K562 treated with DMSO at 1 percent for 4 hours (cell line): ENCODE results near the gene C6orf89. TPM values are rescaled to one million over a fixed set of nuclear protein-coding genes. Genes with fewer than 3 reads are reported as not detected.

Experiments used
- total RNA-seq: library from RNA; unstranded; fragments of 300-600 nt; gene quantifications from 2 replicates; pipeline ENCODE4 v1.2.3, GENCODE V29; 2022; ENCODE audit not compliant: insufficient read depth

C6orf89 gene
- total RNA-seq: 51.7 and 52.3 TPM in 2 replicates

GRCh38 chr6:36885461-36886401 is at the start of gene C6orf89:
Gene C6orf89 (plus strand): TSS chr6:36885952. CDS start chr6:36899445, 13,493 bp downstream.

GRCh38 chr6:36838896-36839748 is 46.6 kb upstream of the C6orf89 start, which contains the start of gene CPNE5:
Gene CPNE5 (minus strand): TSS chr6:36839444. CDS start chr6:36839377, 67 bp downstream.

GRCh38 chr6:36874443-36875249 is 11.1 kb upstream of the C6orf89 start, which contains the start of gene PPIL1:
Gene PPIL1 (minus strand): TSS chr6:36874803. CDS start chr6:36874772, 31 bp downstream.

GRCh38 chr6:36954262-36954931 is 68.6 kb downstream of the C6orf89 start, which contains the start of gene PI16:
Gene PI16 (plus strand): TSS chr6:36954738. CDS start chr6:36954761, 23 bp downstream.

Other genes starting within 250 kb of the C6orf89 start
- 13.8 and 18.0 TPM in 2 replicates for gene CDKN1A, start 207.2 kb upstream of the C6orf89 start, total RNA-seq
- gene RAB44, start 188.1 kb upstream of the C6orf89 start, total RNA-seq: not detected in 2 replicates
- 1.0 and 1.6 TPM in 2 replicates for gene CPNE5, start 46.5 kb upstream of the C6orf89 start, total RNA-seq
- 39.9 and 44.6 TPM in 2 replicates for gene PPIL1, start 11.1 kb upstream of the C6orf89 start, total RNA-seq
- 0.46 and 4.2 TPM in 2 replicates for gene PI16, start 68.8 kb downstream of the C6orf89 start, total RNA-seq
- 237 and 251 TPM in 2 replicates for gene MTCH1, start 100.2 kb downstream of the C6orf89 start, total RNA-seq
- not detected in 2 replicates for gene FGD2, start 119.7 kb downstream of the C6orf89 start, total RNA-seq